ENCODE results near the gene DNAH8. TPM values are rescaled to one million over a fixed set of nuclear protein-coding genes. Genes with fewer than 3 reads are reported as not detected.

The DNAH8 gene
- total RNA-seq, 1 experiment from 2014 or later: not detected

DNA sequence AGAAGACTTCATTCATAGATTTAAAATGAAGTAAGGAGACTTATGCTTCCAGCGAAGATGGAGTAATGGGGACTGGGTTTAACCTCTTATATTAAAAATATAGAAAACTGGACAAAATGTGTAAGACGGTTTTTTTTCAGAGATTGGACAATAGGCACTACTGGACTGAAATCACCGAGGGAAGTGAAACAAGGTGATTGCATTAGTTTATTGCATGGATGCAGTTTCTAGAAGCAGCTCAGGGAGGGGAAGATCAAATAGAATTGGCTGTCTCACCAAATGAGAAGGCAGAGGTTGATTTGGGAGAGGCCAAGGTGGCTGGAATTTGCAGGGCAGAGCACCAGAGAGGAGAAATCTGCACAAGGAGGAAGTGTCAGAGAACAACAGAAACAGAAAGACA, 162.6 kb downstream of the DNAH8 start:
- Histone ChIP-seq H4K20me1 (ENCODE audit: insufficient read depth) (no peaks in the 10 kb centered on the region), H3K9me3 (ENCODE audit: control insufficient read depth in 1 of 2, insufficient read depth in 1 of 2, low read depth in 1 of 2, low read length in 2 of 2) (no peaks in the 10 kb centered on the region), H3K4me2 (ENCODE audit: low read length) (no peak overlapping the region), H3K27me3 (ENCODE audit: insufficient read depth, low read length) (peaks cover 44% of the 10 kb centered on the region), H3K27ac (ENCODE audit: low read depth, low read length) (no peak overlapping the region), H3K4me3 (replicated peaks in 1 of 2; ENCODE audit: low read depth in 1 of 2, low read length in 2 of 2) (no peak overlapping the region), H3K9ac (ENCODE audit: low read length) (no peak overlapping the region), H3K79me2 (ENCODE audit: insufficient read depth, low read length) (no peaks in the 10 kb centered on the region), H2AFZ (ENCODE audit: low read depth, low read length, poor library complexity, severe bottlenecking) (no peak overlapping the region), H3K9me2 (ENCODE audit: insufficient read depth) (no peaks in the 10 kb centered on the region), H3K36me3 (ENCODE audit: control insufficient read depth in 1 of 2, insufficient read depth in 2 of 2, low read length in 2 of 2) (no peaks in the 10 kb centered on the region), H3K4me1 (ENCODE audit: control insufficient read depth in 1 of 2, insufficient read depth in 2 of 2, low read length in 2 of 2) (no peaks in the 10 kb centered on the region)
- intact Hi-C loops (cut with micrococcal nuclease): no loop called here
- ChIA-PET RAD21 (ENCODE audit: low non-redundant PET in 1 of 2, low total read pairs in 2 of 2, uncharacterized antibody in 2 of 2, unreplicated experiment in 2 of 2) (no interaction called here), POLR2A (no interaction called here), CTCF (no interaction called here)
- ATAC-seq: no peak
- TF ChIP-seq, protein P1, sequence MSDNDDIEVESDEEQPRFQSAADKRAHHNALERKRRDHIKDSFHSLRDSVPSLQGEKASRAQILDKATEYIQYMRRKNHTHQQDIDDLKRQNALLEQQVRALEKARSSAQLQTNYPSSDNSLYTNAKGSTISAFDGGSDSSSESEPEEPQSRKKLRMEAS (IDR thresholded peaks at IDR 0.05): no peak
- no peak for DNase-seq (ENCODE audit: low read depth, low spot score)
- no TSS peak for BruUV-seq (replicated peaks)

DNA sequence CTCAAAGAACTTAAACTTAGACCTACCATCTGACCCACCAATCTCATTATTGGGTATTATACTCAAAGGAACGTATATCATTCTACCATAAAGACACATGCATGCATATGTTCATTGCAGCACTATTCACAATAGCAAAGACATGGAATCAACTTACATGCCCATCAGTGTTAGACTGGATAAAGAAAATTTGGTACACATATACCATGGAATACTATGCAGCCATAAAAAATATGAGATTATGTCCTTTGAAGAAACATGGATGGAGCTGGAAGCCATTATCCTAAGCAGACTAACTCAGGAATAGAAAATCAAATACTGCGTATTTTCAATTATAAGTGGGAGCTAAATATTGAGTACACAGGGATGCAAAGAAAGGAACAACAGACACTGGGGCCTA, 167.0 kb downstream of the DNAH8 start:
- no peak for DNase-seq (ENCODE audit: low read depth, low spot score)
- H2AFZ ChIP-seq (ENCODE audit: low read depth, low read length, poor library complexity, severe bottlenecking): no peak overlapping the region
- H3K9ac ChIP-seq (ENCODE audit: low read length): no peak overlapping the region
- no peaks in the 10 kb centered on the region for H3K9me2 ChIP-seq (ENCODE audit: insufficient read depth)
- H3K27me3 ChIP-seq (ENCODE audit: insufficient read depth, low read length): peaks cover 43% of the 10 kb centered on the region
- H3K27ac ChIP-seq (ENCODE audit: low read depth, low read length): no peak overlapping the region
- no peaks in the 10 kb centered on the region for H3K79me2 ChIP-seq (ENCODE audit: insufficient read depth, low read length)
- POLR2A ChIA-PET: no interaction called here
- no peak overlapping the region for H3K4me3 ChIP-seq (replicated peaks in 1 of 2; ENCODE audit: low read depth in 1 of 2, low read length in 2 of 2)
- no peaks in the 10 kb centered on the region for H3K4me1 ChIP-seq (ENCODE audit: control insufficient read depth in 1 of 2, insufficient read depth in 2 of 2, low read length in 2 of 2)
- no peaks in the 10 kb centered on the region for H4K20me1 ChIP-seq (ENCODE audit: insufficient read depth)
- H3K4me2 ChIP-seq (ENCODE audit: low read length): no peak overlapping the region
- intact Hi-C loops (cut with micrococcal nuclease): no loop called here
- RAD21 ChIA-PET (ENCODE audit: low non-redundant PET in 1 of 2, low total read pairs in 2 of 2, uncharacterized antibody in 2 of 2, unreplicated experiment in 2 of 2): no interaction called here
- H3K9me3 ChIP-seq (ENCODE audit: control insufficient read depth in 1 of 2, insufficient read depth in 1 of 2, low read depth in 1 of 2, low read length in 2 of 2): no peaks in the 10 kb centered on the region
- ATAC-seq: no peak
- BruUV-seq (replicated peaks): no TSS peak
- H3K36me3 ChIP-seq (ENCODE audit: control insufficient read depth in 1 of 2, insufficient read depth in 2 of 2, low read length in 2 of 2): no peaks in the 10 kb centered on the region
- CTCF ChIA-PET: no interaction called here
- TF ChIP-seq YY1 (IDR thresholded peaks at IDR 0.05; ENCODE audit: extremely low read depth, insufficient replicate concordance, low read depth, low read length): no peak
- TF ChIP-seq EZH2 (IDR thresholded peaks at IDR 0.05): no peak
- TF ChIP-seq POLR2AphosphoS5 (IDR thresholded peaks at IDR 0.05; ENCODE audit: low read depth, low read length): no peak
- TF ChIP-seq RAD21 (IDR thresholded peaks at IDR 0.05; ENCODE audit: low read depth): no peak
- TF ChIP-seq, protein P1 (IDR thresholded peaks at IDR 0.05): no peak
- TF ChIP-seq FOSL1 (IDR thresholded peaks at IDR 0.05; ENCODE audit: low read depth): no peak
- no peak for TF ChIP-seq EZH2phosphoT487 (IDR thresholded peaks at IDR 0.05; ENCODE audit: borderline replicate concordance)
- TF ChIP-seq EGR1 (IDR thresholded peaks at IDR 0.05; ENCODE audit: low read depth): no peak
- no peak for TF ChIP-seq SRF (IDR thresholded peaks at IDR 0.05; ENCODE audit: low read depth)
- no peak for TF ChIP-seq TCF7L2 (IDR thresholded peaks at IDR 0.05; ENCODE audit: borderline replicate concordance, extremely low read depth, insufficient read depth, insufficient read length)
- no peak for TF ChIP-seq ELF1 (IDR thresholded peaks at IDR 0.05; ENCODE audit: borderline replicate concordance, low read depth)
- no peak for TF ChIP-seq CBX3 (IDR thresholded peaks at IDR 0.05; ENCODE audit: low read depth)
- TF ChIP-seq CEBPB (IDR thresholded peaks at IDR 0.05; ENCODE audit: low read depth): no peak
